HG02973 (cell line): ENCODE measurements around the gene RIC8A.

Experiments
- ATAC-seq: cut with Tn5 transposase; IDR thresholded peaks from one replicate; pipeline ENCODE4 v1.9.1; 2021; ENCODE audit warnings: moderate library complexity; ENCODE audit not compliant: unreplicated experiment

The RIC8A gene

DNA sequence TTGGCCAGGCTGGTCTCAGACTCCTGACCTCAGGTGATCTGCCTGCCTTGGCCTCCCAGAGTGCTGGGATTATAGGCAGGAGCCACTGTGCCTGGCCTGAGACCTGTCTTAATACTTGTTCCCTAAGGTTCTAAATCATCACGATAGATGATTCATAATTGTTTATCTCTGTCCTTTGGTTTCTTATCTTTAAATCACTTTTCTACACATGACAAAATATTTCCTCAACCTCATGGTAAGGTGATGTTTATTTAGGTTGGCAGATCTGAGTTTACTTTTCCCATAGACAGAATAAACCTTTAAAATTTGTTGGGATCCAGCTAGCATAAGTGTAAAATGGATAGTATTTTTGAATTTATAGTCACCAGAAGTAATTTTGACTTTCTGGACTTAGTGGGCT is 32.8 kb downstream of the RIC8A start:
- no peak for ATAC-seq

DNA sequence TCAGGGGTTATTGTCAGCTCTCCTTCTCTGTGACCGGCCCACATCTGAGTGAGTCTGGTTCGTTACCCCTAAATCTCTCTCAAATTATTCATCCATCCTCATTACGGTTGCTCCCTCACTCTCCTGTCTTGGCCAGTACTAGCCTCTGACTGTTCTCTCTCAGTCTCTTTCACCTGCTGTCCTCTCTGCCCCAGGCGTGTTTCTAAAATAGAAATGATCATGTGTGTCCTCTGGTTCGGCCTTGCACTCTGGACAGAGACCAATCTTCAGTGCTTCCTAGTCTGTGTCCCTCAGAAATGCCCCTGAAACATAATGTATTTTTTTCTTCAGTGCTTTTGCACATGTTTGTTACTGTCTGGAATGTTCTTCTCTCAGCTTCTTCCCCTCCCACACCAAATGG is 34.1 kb downstream of the RIC8A start:
- ATAC-seq: no peak

DNA sequence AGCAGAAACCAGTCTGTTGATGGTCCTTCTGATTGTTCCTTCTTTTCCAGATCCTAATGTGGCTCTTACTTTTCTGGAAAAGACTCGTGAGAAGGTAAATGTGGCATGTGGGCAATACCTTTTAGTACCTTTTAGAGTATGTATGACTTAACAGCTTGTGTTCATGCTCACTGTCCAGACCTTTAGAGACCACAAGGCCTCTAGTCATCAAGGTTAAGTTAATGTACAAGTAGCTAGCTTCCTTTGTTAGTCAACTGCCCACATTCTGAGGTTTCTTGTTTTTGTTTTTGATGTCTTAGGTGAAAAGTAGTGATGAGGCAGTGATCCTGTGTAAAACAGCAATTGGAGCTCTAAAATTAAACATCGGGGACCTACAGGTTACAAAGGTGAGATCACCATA is 36.9 kb downstream of the RIC8A start:
- no peak for ATAC-seq

DNA sequence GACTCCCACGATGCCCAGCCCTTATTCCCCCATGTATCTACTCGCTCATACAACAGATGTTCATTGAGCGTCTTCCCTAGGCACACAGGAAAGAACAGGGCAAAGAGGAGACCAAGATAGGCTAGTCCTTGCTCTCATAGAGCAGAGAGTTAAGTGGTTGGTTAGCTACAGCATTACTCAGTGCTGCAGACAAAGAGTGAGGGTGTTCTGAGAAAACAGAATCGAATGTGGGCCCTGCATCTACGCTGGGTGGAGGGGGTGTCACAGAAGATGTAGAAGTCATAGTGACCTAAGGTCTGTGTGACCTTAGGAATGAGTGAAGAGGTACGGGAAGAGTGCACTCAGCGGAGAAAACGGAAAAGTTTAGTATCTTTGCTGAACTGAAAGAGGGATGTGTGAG is 41.6 kb downstream of the RIC8A start:
- no peak for ATAC-seq

DNA sequence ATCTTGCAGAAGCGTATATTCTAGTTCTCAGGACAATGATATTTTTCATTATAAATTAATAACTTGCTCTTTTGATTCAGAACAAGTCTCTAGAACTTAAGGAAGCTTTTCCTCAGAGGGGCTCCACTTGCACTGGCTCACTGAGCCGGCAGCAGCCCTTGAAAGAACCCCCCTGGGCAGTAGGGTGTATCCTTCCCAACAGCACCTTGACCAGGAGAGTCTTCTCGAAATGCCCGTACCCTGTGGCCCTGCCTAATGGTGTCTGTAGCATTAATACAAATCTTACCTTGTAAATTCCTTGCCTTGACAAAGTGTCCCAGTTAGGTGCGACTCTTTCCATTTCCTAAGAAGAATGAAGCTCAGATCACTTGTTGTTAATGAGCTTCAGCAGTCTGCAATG is 42.8 kb downstream of the RIC8A start:
- ATAC-seq: no peak

DNA sequence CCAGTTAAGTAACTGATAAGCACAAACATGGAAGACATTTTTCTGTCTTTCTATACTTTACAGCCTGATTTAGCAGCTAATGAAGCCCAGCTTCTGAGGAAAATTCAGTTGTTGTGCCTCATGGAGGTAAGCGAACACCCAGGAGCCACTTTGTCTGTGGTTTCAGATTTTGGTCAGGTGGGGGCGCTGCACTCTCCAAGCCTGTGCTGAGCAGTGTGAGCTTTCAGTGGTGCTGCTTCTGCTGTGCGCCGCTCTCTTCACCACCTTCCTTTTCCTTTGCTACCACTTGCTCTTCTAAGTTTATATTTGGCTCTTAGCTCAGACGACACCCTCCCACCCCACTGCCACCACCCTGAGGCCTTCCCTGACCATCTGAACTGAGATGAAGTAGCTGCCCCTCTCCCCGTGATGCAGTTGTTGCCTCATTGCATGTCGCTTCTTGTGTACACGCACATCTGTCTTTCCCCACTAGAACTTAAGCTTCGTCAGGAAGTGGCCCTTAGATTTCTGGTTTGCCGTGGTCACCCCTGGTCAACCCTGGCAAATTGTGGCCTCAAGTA is 43.3 kb downstream of the RIC8A start:
- ATAC-seq: no peak

DNA sequence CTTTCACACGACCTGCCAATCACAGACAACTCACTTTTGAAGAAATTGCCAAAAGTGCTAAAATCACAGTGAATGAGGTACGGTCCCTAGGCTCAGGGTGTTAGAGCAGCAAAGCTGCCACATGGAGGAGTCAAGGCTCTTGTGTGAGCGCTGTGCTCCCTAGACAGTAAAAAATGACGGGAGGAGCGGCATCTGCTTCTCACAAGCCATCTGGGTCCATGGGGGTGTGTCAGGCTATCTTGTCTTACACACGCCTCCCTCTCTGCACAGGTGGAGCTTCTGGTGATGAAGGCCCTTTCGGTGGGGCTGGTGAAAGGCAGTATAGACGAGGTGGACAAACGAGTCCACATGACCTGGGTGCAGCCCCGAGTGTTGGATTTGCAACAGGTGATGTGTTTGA is 44.0 kb downstream of the RIC8A start:
- no peak for ATAC-seq

DNA sequence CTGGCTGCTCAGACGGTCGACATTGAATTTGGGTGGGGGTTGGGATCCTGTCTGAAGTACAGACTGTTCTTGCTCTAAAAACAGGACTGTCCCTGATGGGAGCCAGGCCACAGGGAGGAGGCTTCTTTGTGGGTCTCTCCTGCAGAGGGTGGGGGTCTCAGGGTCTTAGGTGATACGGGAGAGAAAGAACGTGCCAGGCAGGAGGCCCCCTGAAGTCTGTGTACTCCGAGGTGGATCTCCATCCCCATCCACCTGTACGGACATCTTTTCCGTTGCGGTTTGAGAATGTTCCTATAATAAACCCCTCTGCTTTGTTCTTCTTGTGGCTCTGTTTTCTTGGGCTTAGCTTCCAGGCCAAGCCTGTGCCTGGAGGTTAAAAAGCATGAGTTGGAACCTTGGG is 45.2 kb downstream of the RIC8A start:
- no peak for ATAC-seq

DNA sequence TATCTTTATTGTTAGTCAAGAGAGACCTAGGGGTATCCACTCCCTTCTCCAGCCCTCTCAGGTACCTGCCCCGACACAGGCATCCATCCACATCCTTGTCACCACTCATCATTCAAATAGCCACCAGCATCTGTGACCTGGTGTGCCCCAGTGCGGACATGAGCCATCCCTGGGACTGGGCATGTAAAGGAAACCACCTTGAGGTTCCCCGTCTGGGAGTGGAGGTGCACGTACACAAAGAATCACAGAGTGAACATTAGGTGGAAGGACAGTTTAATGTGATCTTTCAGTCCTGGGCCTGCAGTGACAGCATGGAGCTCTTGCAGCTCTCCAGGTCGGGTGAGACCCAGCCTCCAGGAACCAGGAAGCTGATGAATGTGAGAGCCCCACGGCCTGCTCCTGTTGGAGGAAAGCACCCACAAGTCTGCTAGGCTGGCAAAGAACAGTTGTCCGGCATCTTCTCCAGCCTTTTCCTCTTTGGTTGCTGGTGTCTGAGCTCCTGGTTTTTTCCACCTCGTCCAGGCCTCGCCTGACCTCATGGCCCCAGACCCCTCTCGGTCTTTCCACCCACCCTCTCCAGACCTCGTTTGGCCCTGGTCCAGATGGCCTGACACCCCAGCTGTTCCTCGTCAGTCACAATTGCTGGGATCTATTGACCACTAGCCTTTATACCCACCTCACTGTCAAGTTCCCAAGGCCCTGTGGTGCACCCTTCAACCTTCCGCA is 45.8 kb downstream of the RIC8A start:
- no peak for ATAC-seq

DNA sequence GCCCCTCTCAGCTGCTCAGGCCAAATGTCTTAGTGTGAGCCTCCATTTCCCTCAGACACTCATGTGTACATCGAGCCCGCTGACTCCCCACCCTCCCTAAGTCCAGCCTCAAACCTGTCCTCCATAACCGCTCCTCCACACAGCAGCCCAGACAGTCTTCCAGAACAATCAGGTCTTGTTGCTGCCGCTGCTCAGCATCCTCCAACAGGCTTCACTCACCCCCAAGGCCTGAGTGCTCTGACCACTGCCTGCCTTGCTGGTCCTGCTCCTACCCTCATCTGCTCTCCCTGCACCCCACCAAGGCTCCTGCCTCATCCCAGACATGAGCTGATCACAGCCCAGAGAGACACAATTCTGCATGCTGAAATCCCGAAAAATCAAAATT is 46.4 kb downstream of the RIC8A start:
- ATAC-seq: no peak

DNA sequence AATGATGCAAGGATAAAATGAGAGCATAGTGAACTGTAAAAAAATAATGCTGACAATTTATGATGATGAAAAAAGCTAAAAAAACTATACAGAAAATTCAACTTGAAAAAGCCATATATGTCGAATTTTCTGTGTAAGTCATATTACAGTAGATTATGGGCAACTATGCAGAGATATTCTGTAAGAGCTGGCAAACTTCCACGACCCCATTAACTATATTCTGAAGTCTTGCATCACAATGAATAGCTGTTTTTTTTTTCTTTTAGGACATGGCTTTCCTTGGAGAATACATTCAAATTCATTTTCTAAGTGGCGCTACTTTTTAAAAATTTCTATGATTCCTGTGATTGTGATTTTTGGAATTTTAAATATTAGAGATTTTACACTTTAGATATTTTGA is 47.7 kb downstream of the RIC8A start:
- ATAC-seq: no peak

DNA sequence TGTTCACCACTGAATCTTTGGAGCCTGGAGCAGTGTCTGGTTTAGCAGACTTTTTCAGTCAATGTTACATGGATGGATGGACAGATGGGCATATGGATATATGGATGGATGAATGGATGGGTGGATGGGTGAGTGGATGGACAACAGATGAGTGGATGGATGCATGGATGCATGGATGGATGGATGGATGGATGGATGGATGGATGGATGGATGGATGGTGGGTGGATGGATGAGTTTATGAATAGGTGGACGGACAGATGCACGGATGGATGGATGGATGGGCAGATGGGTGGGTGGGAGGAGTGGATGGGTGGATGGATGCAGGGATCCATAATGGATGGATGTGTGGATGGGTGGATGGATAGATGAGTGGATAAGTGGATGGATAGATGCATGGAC is 48.3 kb downstream of the RIC8A start:
- no peak for ATAC-seq

DNA sequence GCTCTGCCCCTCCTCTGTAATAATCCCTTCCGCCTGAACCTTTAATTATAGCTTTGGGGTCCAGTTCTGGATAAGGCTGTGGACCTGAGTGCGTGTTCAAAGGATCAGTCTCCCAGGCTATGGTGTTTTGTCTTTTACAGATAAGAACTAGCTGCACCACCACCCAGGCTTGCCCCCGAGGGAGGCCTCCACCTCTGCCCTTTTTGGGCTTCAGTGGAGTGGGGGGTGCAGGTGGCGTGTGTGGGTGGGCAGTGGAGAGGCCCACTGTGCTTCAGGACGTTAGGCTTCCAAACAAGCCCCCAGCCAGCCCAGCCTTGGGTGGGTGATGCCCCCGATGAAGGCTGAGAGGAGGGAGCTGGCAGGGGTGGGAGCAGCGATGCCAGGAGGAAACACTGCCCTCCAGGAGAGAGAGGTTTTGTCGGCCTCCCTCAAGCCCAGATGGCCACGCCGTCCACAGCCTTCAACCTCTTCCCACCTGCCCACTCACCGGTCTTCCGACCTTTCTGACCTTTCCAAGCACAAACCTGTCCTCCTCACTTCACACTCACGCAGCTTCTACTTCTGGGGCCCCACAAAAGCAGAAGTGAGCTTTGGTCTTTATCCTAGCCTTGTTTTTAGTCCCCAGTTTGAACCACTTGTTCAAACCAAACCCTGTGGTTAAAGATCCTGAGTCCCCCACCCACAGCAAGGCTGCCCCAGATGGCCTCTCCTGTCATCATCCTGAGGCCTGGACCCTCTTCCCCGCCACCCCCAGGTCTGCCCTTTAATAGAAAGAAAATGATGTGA is 49.6 kb downstream of the RIC8A start:
- no peak for ATAC-seq

DNA sequence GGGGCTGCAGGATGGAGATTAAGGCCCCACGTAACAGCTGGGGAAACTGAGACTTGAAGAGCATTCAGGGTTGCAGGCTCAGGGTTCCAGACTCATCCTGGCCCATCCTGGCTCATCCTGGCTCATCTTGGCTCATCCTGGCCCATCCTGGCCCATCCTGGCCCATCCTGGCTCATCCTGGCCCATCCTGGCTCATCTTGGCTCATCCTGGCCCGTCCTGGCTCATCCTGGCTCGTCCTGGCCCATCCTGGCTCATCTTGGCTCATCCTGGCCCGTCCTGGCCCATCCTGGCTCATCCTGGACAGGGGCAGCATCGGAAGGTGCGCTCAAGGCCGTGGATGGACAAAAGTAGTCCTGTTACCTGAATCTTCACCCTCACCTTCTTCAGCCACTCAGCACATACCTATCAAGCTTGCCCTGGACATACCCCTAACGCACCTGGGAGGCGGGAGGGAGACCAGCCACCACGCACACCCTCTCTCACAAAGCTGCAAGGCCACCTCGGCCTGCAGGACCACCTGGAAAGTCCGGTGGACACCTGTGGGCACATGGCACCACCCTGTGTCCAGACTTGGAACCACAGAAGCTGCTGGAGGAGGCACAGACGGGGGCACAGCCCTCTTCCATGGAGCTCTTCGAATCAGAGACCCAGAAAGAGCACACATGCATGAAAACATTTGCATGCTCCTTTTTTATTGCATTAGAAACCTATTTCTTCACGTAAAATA is 50.4 kb downstream of the RIC8A start:
- ATAC-seq: no peak

DNA sequence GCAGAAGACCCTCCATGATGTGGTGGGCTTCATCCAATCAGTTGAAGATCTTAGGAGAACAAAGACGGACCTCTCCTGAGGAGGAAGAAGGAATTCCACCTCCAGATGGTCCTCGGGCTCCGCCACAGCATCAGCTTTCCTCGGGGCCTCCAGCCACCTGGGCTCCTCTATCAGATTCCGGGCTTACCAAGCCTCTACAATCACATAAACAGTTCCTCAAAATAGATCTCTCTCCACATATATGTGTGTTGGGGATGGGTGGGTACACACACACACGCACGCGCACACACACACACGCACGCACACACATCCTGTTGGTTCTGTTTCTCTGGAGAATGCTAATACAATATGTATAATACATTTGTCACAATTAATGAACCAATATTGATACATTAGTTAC is 51.9 kb downstream of the RIC8A start:
- ATAC-seq: no peak

DNA sequence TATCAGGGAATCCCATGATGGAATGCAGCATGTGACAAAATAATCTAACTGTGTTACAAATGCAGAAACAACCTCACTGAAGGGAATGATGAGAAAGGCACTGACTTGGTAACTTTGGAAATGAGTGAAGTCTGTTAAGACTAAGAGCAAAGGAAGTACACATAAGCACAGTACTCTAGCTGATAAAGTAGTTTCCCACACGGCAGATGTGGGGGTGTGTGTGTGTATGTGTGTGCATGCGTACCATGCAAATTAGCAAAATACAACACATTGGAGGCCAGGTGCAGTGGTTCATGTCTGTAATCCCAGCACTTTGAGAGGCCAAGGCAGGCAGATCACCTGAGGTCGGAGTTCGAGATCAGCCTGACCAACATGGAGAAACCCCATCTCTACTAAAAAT is 54.1 kb downstream of the RIC8A start:
- no peak for ATAC-seq
